Measurements from ENCODE around the gene CCNQ.

DNA sequence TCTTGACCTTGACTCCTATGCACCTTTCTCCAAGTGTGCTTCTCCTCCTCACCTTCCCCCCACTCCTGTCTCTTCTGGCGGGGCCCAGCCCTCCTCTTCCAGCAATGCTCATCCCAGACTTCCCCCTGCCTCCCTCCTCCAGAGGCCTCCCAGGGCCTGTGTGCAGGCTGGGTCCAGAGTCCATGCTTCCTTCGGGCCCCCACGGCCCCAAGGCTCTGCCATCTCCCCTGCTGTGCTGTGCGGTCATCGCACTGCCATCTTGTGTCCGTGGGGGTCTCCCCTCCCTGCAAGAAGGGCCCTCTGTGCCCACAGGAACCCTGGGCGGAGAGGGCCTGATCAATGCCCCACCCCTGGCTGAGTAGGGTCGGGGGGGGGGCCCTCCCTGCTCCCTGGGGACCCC, 54.2 kb downstream of the CCNQ start:
- TF ChIP-seq GATA2 (IDR thresholded peaks at IDR 0.05; ENCODE audit: low read depth, low read length): no peak
- TF ChIP-seq GATA3 (IDR thresholded peaks at IDR 0.05; ENCODE audit: low read depth, low read length): no peak
